ENCODE measurements around the gene WASHC4. TPM values are rescaled to one million over a fixed set of nuclear protein-coding genes. Genes with fewer than 3 reads are reported as not detected.

WASHC4 gene
- total RNA-seq, 2 experiments from 2014 or later = 28.7 to 29.2 TPM

DNA sequence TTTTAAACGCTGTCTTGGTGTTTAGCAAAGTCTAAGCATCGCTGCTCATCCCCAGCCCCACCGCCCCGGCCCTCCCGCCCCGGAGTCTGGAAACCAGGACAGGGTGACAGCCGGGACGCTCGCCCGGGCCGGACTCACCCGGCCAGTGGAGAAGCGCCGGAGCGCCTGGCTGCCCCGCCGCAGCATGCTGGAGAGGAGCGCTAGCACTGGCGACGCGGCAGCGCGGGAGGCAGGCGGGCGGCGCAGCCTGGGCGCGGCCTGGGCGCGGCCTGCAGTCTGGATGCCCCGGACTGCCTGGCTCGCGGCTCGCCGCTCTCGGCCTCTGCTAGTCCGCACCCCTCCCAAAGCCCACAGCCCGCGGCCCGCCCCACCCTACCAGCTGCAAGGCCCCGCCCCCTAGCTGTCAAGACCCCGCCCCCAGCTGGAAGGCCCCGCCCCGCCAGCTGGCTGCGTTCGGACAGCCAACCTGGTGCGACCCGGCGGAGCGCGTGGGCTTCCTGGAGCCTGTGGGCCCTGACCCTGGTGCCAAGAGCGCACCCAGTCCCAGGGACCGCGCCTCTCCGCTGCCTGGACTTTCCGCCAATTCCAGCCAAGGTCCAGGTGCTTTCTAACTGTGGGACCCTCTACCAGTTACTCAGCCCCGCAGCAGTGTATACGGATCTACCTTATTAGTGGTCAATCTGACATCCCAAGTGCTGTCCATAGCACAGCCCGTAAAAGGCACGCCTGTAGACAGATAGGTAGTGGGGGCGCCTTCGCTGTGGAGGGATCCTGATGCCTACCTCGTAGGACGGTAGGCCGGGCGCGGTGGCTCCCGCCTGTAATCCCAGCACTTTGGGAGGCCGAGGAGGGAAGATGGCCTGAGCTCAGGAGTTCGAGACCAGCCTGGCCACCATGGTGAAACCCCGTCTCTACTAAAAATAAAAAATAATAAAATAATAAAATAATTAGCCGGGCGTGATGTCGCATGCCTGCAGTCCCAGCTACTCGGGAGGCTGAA is 23.0 kb upstream of the WASHC4 start, which contains the start of gene ALDH1L2:
Gene ALDH1L2 (minus strand): TSS at position 208 of the 1,000 bp plus-strand sequence. CDS start 22 bp downstream, at position 186.
- Mint-ChIP-seq H3K4me1 (ENCODE audit: low read depth) (peaks cover 6% of the 10 kb centered on the region), H3K4me3 (peak within 1 kb of the TSS; percentile 74), H3K27ac (no peak within 1 kb of the TSS), H3K9me3 (peaks cover 3% of the 10 kb centered on the region), H3K36me3 (ENCODE audit: low read depth) (no peaks in the 10 kb centered on the region), H3K27me3 (peaks cover 21% of the 10 kb centered on the region)
- ATAC-seq (peak; percentile 93), DNase-seq (peak; percentile 64)
- intact Hi-C loops (cut with micrococcal nuclease) = no loop called here
- ChIA-PET CTCF (interaction anchor here (1.5 kb wide), 1 partner anchor 18 kb away, joined by 3 read pairs; no protein-coding TSS in a partner anchor), POLR2A (no interaction called here)
- TF ChIP-seq CTCF (IDR thresholded peaks at IDR 0.05) = no peak

- POLR2A ChIA-PET = interaction anchor here (0.6 kb wide), 1 partner anchor 871 kb away, joined by 3 read pairs; no protein-coding TSS in a partner anchor
- peaks cover 21% of the 10 kb centered on the region for H3K27me3 Mint-ChIP-seq
- peak overlapping the region; percentile 6 for H3K4me3 Mint-ChIP-seq
- no peaks in the 10 kb centered on the region for H3K36me3 Mint-ChIP-seq (ENCODE audit: low read depth)
- no peak for DNase-seq
- no peak for TF ChIP-seq CTCF (IDR thresholded peaks at IDR 0.05)
- ATAC-seq = no peak
- CTCF ChIA-PET = interaction anchor here (1.5 kb wide), 1 partner anchor 17 kb away, joined by 3 read pairs; no protein-coding TSS in a partner anchor
- H3K27ac Mint-ChIP-seq = no peak overlapping the region
- intact Hi-C loops (cut with micrococcal nuclease) = no loop called here
- peaks cover 3% of the 10 kb centered on the region for H3K9me3 Mint-ChIP-seq
- peaks cover 6% of the 10 kb centered on the region for H3K4me1 Mint-ChIP-seq (ENCODE audit: low read depth)
These were observed 22.0 kb upstream of the WASHC4 start for GRCh38 chr12:105085501-105085900.

DNA sequence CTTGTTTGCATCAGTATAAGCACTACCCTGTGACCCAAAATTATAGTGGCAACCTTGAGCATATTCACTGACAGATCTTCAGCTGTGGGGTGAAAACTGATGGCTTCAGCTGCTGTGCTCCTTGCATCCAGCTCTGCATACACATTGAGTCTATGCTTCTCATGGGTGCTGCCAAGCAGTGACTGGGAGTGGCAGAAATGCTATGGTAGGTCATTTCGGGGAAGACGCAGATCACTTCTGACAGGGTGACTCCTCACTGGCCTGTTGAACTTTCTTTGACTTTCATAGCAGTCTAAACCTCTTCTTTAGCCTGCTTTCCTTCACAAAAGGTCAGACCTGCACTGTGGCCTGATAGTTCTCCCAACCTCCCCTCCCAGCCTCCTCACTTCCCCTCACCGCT is 17.7 kb upstream of the WASHC4 start:
- ATAC-seq (no peak), DNase-seq (no peak)
- H3K9me3 Mint-ChIP-seq = peaks cover 5% of the 10 kb centered on the region
- H3K27ac Mint-ChIP-seq = no peak overlapping the region
- no peaks in the 10 kb centered on the region for H3K4me1 Mint-ChIP-seq (ENCODE audit: low read depth)
- ChIA-PET CTCF (no interaction called here), POLR2A (no interaction called here)
- peaks cover 7% of the 10 kb centered on the region for H3K27me3 Mint-ChIP-seq
- no peaks in the 10 kb centered on the region for H3K36me3 Mint-ChIP-seq (ENCODE audit: low read depth)
- no peak for TF ChIP-seq CTCF (IDR thresholded peaks at IDR 0.05)
- no peak overlapping the region for H3K4me3 Mint-ChIP-seq
- intact Hi-C loops (cut with micrococcal nuclease) = no loop called here

DNA sequence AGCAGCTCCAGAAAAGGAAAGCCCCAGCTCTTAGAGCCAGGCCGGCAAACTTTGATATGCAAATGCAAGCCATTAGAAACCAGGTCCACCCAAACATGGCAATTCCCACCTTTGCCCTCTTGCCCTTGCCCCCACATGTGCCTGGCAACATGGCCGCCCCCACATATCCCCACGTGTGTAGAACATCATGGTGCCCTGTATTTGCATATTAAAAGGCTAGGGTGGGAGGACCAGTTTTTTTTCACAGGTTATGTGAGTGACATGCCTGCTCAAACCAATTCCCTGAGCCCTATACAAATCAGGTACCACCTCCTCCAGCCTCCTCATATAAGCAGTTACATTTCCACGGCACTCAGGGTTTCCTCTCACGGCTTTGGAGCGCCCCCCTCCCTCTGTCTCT is 17.2 kb upstream of the WASHC4 start:
- Mint-ChIP-seq H3K27ac (no peak overlapping the region), H3K9me3 (peaks cover 9% of the 10 kb centered on the region), H3K4me3 (no peak overlapping the region), H3K4me1 (ENCODE audit: low read depth) (no peaks in the 10 kb centered on the region), H3K27me3 (peaks cover 6% of the 10 kb centered on the region), H3K36me3 (ENCODE audit: low read depth) (no peaks in the 10 kb centered on the region)
- intact Hi-C loops (cut with micrococcal nuclease) = no loop called here
- DNase-seq = no peak
- TF ChIP-seq CTCF (IDR thresholded peaks at IDR 0.05) = no peak
- no peak for ATAC-seq
- POLR2A ChIA-PET = no interaction called here
- CTCF ChIA-PET = no interaction called here
